IMR-90 (cell line): Measurements from ENCODE around the gene PAX9. TPM values are rescaled to one million over a fixed set of nuclear protein-coding genes. Genes with fewer than 3 reads are reported as not detected.

Experiments used
- ATAC-seq: fragments of 200-7000 bp; cut with Tn5 transposase; 2 replicates; pipeline ENCODE4 v1.9.1; 2020; ENCODE audit warnings: low read depth, mild to moderate bottlenecking, moderate library complexity
- BruUV-seq: library from RNA; stranded (reverse); fragments of 400-500 nt; replicated peaks from 2 replicates; lab custom pipeline; 2021; lab: Mats Ljungman, UMichigan
- CTCF ChIA-PET: fragments of 300-600 bp; formaldehyde crosslinking; extraction: SDS; loops from one replicate; lab custom pipeline; 2021; ENCODE audit warnings: antibody characterized with exemption; lab: Yijun Ruan, JAX
- POLR2A ChIA-PET: fragments of 300-600 bp; sonication (Branson Sonifier 250); formaldehyde crosslinking; loops from one replicate; lab custom pipeline; 2022; ENCODE audit warnings: antibody characterized with exemption; ENCODE audit not compliant: unreplicated experiment; lab: Charles Lee
- DNase-seq: peaks from one replicate; pipeline ENCODE4 v3.0.0; 2013
- H2AFZ ChIP-seq: replicated peaks from 2 replicates; pipeline ENCODE3; 2013; ENCODE audit warnings: low read length, mild to moderate bottlenecking; ENCODE audit not compliant: poor library complexity
- H2AK5ac ChIP-seq: 2 replicates; pipeline ENCODE4 v1.6.1; 2013; ENCODE audit warnings: low read depth, low read length, inconsistent platforms
- H2AK9ac ChIP-seq: replicated peaks from 2 replicates; pipeline ENCODE3; 2013; ENCODE audit warnings: mild to moderate bottlenecking, low read depth, low read length, moderate library complexity; ENCODE audit not compliant: poor library complexity
- H2BK120ac ChIP-seq: 2 replicates; pipeline ENCODE4 v1.6.1; 2013; ENCODE audit warnings: low read depth, low read length, inconsistent platforms
- H2BK15ac ChIP-seq: 3 replicates; pipeline ENCODE4 v1.6.1; 2013; ENCODE audit warnings: low read depth, low read length, inconsistent platforms
- H2BK20ac ChIP-seq: 2 replicates; pipeline ENCODE4 v1.6.1; 2013; ENCODE audit warnings: low read depth, mild to moderate bottlenecking, inconsistent platforms, low read length, moderate library complexity
- H2BK5ac ChIP-seq: 2 replicates; pipeline ENCODE4 v1.6.1; 2013; ENCODE audit warnings: mild to moderate bottlenecking, low read depth, low read length, inconsistent platforms; ENCODE audit not compliant: poor library complexity, severe bottlenecking
- H3K14ac ChIP-seq: replicated peaks from 2 replicates; pipeline ENCODE4 v1.6.1; 2013; ENCODE audit warnings: low read depth, low read length, inconsistent platforms
- H3K18ac ChIP-seq: 2 replicates; pipeline ENCODE4 v1.6.1; 2013; ENCODE audit warnings: low read depth, low read length, control low read depth
- H3K23ac ChIP-seq: 2 replicates; pipeline ENCODE4 v1.6.1; 2013; ENCODE audit warnings: low read depth, low read length, inconsistent platforms
- H3K27ac ChIP-seq: 2 replicates; pipeline ENCODE4 v1.5.1; 2013; ENCODE audit warnings: mild to moderate bottlenecking, control low read depth, low read length; ENCODE audit not compliant: insufficient read depth
- H3K27me3 ChIP-seq: 2 replicates; pipeline ENCODE4 v1.6.1; 2013; ENCODE audit warnings: low read length; ENCODE audit not compliant: control insufficient read depth, insufficient read depth
- H3K36me3 ChIP-seq: 2 replicates; pipeline ENCODE4 v1.6.1; 2013; ENCODE audit warnings: low read length, mixed read lengths; ENCODE audit not compliant: control insufficient read depth, insufficient read depth
- H3K4ac ChIP-seq: 2 replicates; pipeline ENCODE4 v1.6.1; 2013; ENCODE audit warnings: low read depth, low read length, inconsistent platforms
- H3K4me1 ChIP-seq: 2 replicates; pipeline ENCODE4 v1.6.1; 2013; ENCODE audit warnings: low read length, mixed read lengths; ENCODE audit not compliant: control insufficient read depth, insufficient read depth
- H3K4me2 ChIP-seq: 2 replicates; pipeline ENCODE4 v1.6.1; 2013; ENCODE audit warnings: low read depth, mild to moderate bottlenecking, control low read depth, low read length, moderate library complexity
- H3K4me3 ChIP-seq: 2 replicates; pipeline ENCODE4 v1.5.1; 2013; ENCODE audit warnings: low read depth, mild to moderate bottlenecking, control low read depth, low read length, moderate library complexity; ENCODE audit not compliant: insufficient read depth
- H3K56ac ChIP-seq: 2 replicates; pipeline ENCODE4 v1.6.1; 2013; ENCODE audit warnings: low read length, inconsistent platforms; ENCODE audit not compliant: insufficient read depth; ENCODE audit errors: extremely low read depth
- H3K79me1 ChIP-seq, 2 experiments: 2 replicates each; pipeline ENCODE4 v1.6.1; 2013; ENCODE audit warnings: low read length in 2 of 2, inconsistent platforms in 1 of 2, low read depth in 1 of 2
- H3K9ac ChIP-seq: 2 replicates; pipeline ENCODE4 v1.6.1; 2013; ENCODE audit warnings: low read depth, low read length, control low read depth
- H3K9me1 ChIP-seq: 2 replicates; pipeline ENCODE4 v1.6.1; 2013; ENCODE audit warnings: low read length, inconsistent platforms; ENCODE audit not compliant: insufficient read depth
- H3K9me3 ChIP-seq: 2 replicates; pipeline ENCODE4 v1.6.1; 2013; ENCODE audit warnings: low read length; ENCODE audit not compliant: control insufficient read depth, insufficient read depth
- H4K20me1 ChIP-seq: 2 replicates; pipeline ENCODE4 v1.6.1; 2013; ENCODE audit warnings: low read length, inconsistent platforms; ENCODE audit not compliant: insufficient read depth
- H4K5ac ChIP-seq: 2 replicates; pipeline ENCODE4 v1.6.1; 2013; ENCODE audit warnings: mild to moderate bottlenecking, low read depth, low read length, control low read depth
- H4K8ac ChIP-seq, 2 experiments: 2 replicates each; pipeline ENCODE4 v1.6.1; 2013; ENCODE audit warnings: low read depth in 2 of 2, low read length in 2 of 2, control low read depth in 1 of 2, inconsistent platforms in 1 of 2
- H4K91ac ChIP-seq: 2 replicates; pipeline ENCODE4 v1.6.1; 2013; ENCODE audit warnings: low read depth, low read length, inconsistent platforms; ENCODE audit not compliant: insufficient read depth
- BHLHE40 ChIP-seq: fragments of 150-350 bp; IDR thresholded peaks from 2 replicates; pipeline ENCODE4 v1.6.1; 2016; ENCODE audit warnings: mild to moderate bottlenecking, low read depth, low read length
- CHD1 ChIP-seq: IDR thresholded peaks from 2 replicates; pipeline ENCODE4 v1.6.1; 2012; ENCODE audit warnings: low read depth, low read length, improper control_type of control experiment
- FOS ChIP-seq: fragments of 150-350 bp; IDR thresholded peaks from 2 replicates; pipeline ENCODE4 v1.6.1; 2016; ENCODE audit warnings: low read depth, low read length
- RAD21 ChIP-seq: IDR thresholded peaks from 2 replicates; pipeline ENCODE4 v1.6.1; 2012; ENCODE audit warnings: low read length, improper control_type of control experiment
- RCOR1 ChIP-seq: IDR thresholded peaks from 2 replicates; pipeline ENCODE4 v1.6.1; 2012; ENCODE audit warnings: mild to moderate bottlenecking, low read length, improper control_type of control experiment; ENCODE audit not compliant: insufficient replicate concordance
- RFX5 ChIP-seq: IDR thresholded peaks from 2 replicates; pipeline ENCODE4 v1.8.0; 2012; ENCODE audit warnings: low read depth, mild to moderate bottlenecking, low read length, moderate library complexity
- WGBS, 2 experiments: methylation state at CpG; one replicate each; pipeline versions ENCODE4 v1.1.5 to v1.1.7; 2013; ENCODE audit warnings: missing lambda C conversion rate in 2 of 2; ENCODE audit not compliant: insufficient read length in 1 of 2; ENCODE audit errors: extremely low coverage in 2 of 2; 5-methylcytosine and 5-hydroxymethylcytosine counted together
- dilution Hi-C: fragments of 300-500 bp; cut with HindIII; formaldehyde crosslinking; loops from one replicate; pipeline ENCODE4 v1.14.3; 2018; ENCODE audit warnings: low sequenced_read_pairs; ENCODE audit not compliant: unreplicated experiment
- in situ Hi-C: fragments of 300-500 bp; cut with MboI; formaldehyde crosslinking; loops from 3 replicates; pipeline ENCODE4 v1.14.3; 2019; ENCODE audit warnings: low sequenced_read_pairs, inconsistent platforms, mixed read lengths
- intact Hi-C: fragments of 100-400 bp; cut with micrococcal nuclease; formaldehyde crosslinking; loops from 2 replicates; pipeline ENCODE4 v1.10.0; 2022
- polyA plus RNA-seq, 3 experiments: library from polyadenylated mRNA; depleted of rRNA; stranded (reverse); fragments of >200 nt; gene quantifications; 2 replicates each; pipeline ENCODE4 v1.2.3, GENCODE V29; 2012; ENCODE audit warnings: low replicate concordance in 1 of 3
- total RNA-seq: library from RNA; depleted of rRNA; stranded (reverse); fragments of >200 nt; gene quantifications from 2 replicates; pipeline ENCODE4 v1.2.3, GENCODE V29; 2012
- TF ChIP-seq, protein P1 (sequence below): conservative IDR thresholded peaks from 2 replicates; pipeline ENCODE4 v1.5.1; 2012; ENCODE audit warnings: mild to moderate bottlenecking, low read depth, low read length, improper control_type of control experiment

The PAX9 gene
- total and polyA plus RNA-seq, 2 of the 4 experiments (the other 2 are of a cell fraction), result not detected

DNA sequence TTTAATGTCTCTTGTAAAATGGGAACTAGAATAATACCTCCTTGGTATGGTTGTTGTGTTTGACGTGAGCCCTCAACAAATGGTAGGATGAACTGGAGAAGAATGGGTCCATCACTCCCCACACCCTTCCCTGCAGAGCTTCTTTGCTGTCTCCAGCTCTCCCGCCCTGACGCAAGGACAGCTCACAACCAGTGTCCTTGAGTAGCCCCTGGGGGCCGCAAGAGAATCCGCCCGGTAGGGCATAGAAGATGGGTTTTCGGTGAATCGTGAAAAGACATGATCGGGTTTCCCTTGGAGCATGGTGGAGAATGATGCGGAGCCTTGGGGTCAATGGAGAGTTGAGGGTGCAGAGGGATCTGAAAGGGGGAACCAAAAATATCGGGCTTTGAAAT, 6.1 kb upstream of the PAX9 start:
- Histone ChIP-seq H3K36me3 (no peaks in the 10 kb centered on the region), H3K4me3 (no peak overlapping the region), H2AK5ac (no peak overlapping the region), H4K20me1 (no peaks in the 10 kb centered on the region; the same call in 1 of the 2 replicates), H4K5ac (no peak overlapping the region), H3K14ac (no peak overlapping the region), H2AK9ac (no peak overlapping the region), H2AFZ (no peak overlapping the region), H2BK15ac (no peak overlapping the region), H3K9ac (no peak overlapping the region), H3K27me3 (peaks cover 82% of the 10 kb centered on the region), H3K9me1 (no peaks in the 10 kb centered on the region), H3K4me2 (no peak overlapping the region), H2BK5ac (no peak overlapping the region), H4K91ac (no peak overlapping the region), H3K4ac (no peak overlapping the region), H3K4me1 (peaks cover 3% of the 10 kb centered on the region; the same call in 1 of the 2 replicates), H2BK20ac (no peak overlapping the region), H3K27ac (no peak overlapping the region), H3K9me3 (peaks cover 7% of the 10 kb centered on the region), H3K56ac (no peak overlapping the region), H2BK120ac (no peak overlapping the region), H3K79me1 (no peaks in the 10 kb centered on the region), H4K8ac (no peak overlapping the region), H3K18ac (no peak overlapping the region), H3K23ac (no peak overlapping the region)
- intact Hi-C loops (no loop called here), dilution Hi-C loops (no loop called here), in situ Hi-C loops (loop anchor here (10.0 kb wide), 1 partner anchor 489 kb away; no protein-coding TSS in a partner anchor)
- TF ChIP-seq CHD1, result no peak
- TF ChIP-seq FOS, result no peak
- TF ChIP-seq RAD21, result no peak
- TF ChIP-seq RFX5, result no peak
- no peak for TF ChIP-seq RCOR1
- TF ChIP-seq BHLHE40, result no peak
- TF ChIP-seq, protein P1, sequence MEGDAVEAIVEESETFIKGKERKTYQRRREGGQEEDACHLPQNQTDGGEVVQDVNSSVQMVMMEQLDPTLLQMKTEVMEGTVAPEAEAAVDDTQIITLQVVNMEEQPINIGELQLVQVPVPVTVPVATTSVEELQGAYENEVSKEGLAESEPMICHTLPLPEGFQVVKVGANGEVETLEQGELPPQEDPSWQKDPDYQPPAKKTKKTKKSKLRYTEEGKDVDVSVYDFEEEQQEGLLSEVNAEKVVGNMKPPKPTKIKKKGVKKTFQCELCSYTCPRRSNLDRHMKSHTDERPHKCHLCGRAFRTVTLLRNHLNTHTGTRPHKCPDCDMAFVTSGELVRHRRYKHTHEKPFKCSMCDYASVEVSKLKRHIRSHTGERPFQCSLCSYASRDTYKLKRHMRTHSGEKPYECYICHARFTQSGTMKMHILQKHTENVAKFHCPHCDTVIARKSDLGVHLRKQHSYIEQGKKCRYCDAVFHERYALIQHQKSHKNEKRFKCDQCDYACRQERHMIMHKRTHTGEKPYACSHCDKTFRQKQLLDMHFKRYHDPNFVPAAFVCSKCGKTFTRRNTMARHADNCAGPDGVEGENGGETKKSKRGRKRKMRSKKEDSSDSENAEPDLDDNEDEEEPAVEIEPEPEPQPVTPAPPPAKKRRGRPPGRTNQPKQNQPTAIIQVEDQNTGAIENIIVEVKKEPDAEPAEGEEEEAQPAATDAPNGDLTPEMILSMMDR, result no peak
- ChIA-PET POLR2A (no interaction called here), CTCF (interaction anchor here (0.8 to 0.9 kb wide), 2 partner anchors 15 to 134 kb away, joined by 3 read pairs; no protein-coding TSS in a partner anchor)
- 10% methylated on average over 8 of the region's 11 CpGs; no CpG with 5 or more reads in 1 of the 2 experiments for WGBS, 2 experiments
- ATAC-seq (no peak), DNase-seq (no peak)
- BruUV-seq, result no TSS peak
